NB4 (cell line): ENCODE data around the gene SGPL1.
"Not testable (repeated sequence)": the region's sequence is repeated elsewhere in the genome, so short reads cannot be mapped to it uniquely, and the experiment has no call there.

Experiments
- DNase-seq: peaks from one replicate; pipeline ENCODE4 v3.0.0; 2010; ENCODE audit warnings: low read depth
- H3K4me3 ChIP-seq: one replicate; pipeline ENCODE4 v1.5.1; 2011; ENCODE audit warnings: mild to moderate bottlenecking, low read depth, low read length, moderate library complexity
- CTCF ChIP-seq: IDR thresholded peaks from one replicate; pipeline ENCODE4 v1.5.1; 2012; ENCODE audit warnings: low read depth, low read length
- MAX ChIP-seq: IDR thresholded peaks from 2 replicates; pipeline ENCODE4 v1.6.1; 2011; ENCODE audit warnings: low read depth, low read length
- MYC ChIP-seq: IDR thresholded peaks from 2 replicates; pipeline ENCODE4 v1.6.1; 2011; ENCODE audit warnings: low read depth, low read length
- POLR2A ChIP-seq: IDR thresholded peaks from 2 replicates; pipeline ENCODE4 v1.6.1; 2011; ENCODE audit warnings: mild to moderate bottlenecking; ENCODE audit not compliant: insufficient read length; ENCODE audit errors: extremely low read depth

Gene SGPL1

GRCh38 chr10:70916241-70916640 lies 100.5 kb downstream of the SGPL1 start:
- TF ChIP-seq MYC (no peak), POLR2A (no peak), MAX (no peak), CTCF (no peak)
- no peak overlapping the region for H3K4me3 ChIP-seq
- no peak for DNase-seq

- no peak for DNase-seq
- no peak for TF ChIP-seq MYC
- no peak for TF ChIP-seq CTCF
- no peak for TF ChIP-seq MAX
- TF ChIP-seq POLR2A, result no peak
- no peak overlapping the region for H3K4me3 ChIP-seq
Measured at GRCh38 chr10:70917226-70917625, 101.5 kb downstream of the SGPL1 start.

- no peak for TF ChIP-seq POLR2A
- TF ChIP-seq CTCF, result no peak
- no peak for TF ChIP-seq MAX
- TF ChIP-seq MYC, result no peak
- H3K4me3 ChIP-seq, result no peak overlapping the region
- no peak for DNase-seq
Measured at GRCh38 chr10:70917635-70918034, 101.9 kb downstream of the SGPL1 start.

GRCh38 chr10:70918851-70919530 lies 103.2 kb downstream of the SGPL1 start:
- DNase-seq, result no peak
- TF ChIP-seq MAX (no peak), CTCF (no peak), MYC (no peak)
- no peak overlapping the region for H3K4me3 ChIP-seq

- not testable (repeated sequence) for DNase-seq, H3K4me3 ChIP-seq
Measured at GRCh38 chr10:70919906-70920305, 104.2 kb downstream of the SGPL1 start.

- DNase-seq, result no peak
- H3K4me3 ChIP-seq, result no peak overlapping the region
- TF ChIP-seq MYC, result no peak
- TF ChIP-seq CTCF, result no peak
- TF ChIP-seq MAX, result no peak
- TF ChIP-seq POLR2A, result no peak
Measured at GRCh38 chr10:70920519-70920918, 104.8 kb downstream of the SGPL1 start.
